Naive thymus-derived CD4-positive, alpha-beta T cell (primary cell): ENCODE measurements around the gene OR51A7. TPM values are rescaled to one million over a fixed set of nuclear protein-coding genes. Genes with fewer than 3 reads are reported as not detected.

Experiments used
- ATAC-seq: fragments of 150-1000 bp; cut with Tn5 transposase; 2 replicates; pipeline ENCODE4 v1.10.0; 2021; ENCODE audit warnings: mild to moderate bottlenecking, moderate library complexity
- CTCF ChIA-PET: fragments of 350-600 bp; sonication (Branson Sonifier 250); formaldehyde crosslinking; loops from one replicate; lab custom pipeline; 2021; ENCODE audit warnings: antibody characterized with exemption; lab: Charles Lee
- POLR2A ChIA-PET: fragments of 350-600 bp; sonication (Branson Sonifier 250); formaldehyde crosslinking; loops from one replicate; lab custom pipeline; 2021; ENCODE audit warnings: antibody characterized with exemption, inconsistent platforms; lab: Charles Lee
- DNase-seq, 9 donors: peaks; one replicate each; pipeline versions ENCODE4 v3.0.0 to v3.0.0-alpha.2; 2020 to 2022; ENCODE audit warnings: mixed read lengths in 1 of 9
- H3K27ac ChIP-seq: one replicate; pipeline ENCODE4 v1.7.0; 2013; ENCODE audit warnings: mild to moderate bottlenecking, low read depth, low read length, moderate library complexity
- H3K27me3 ChIP-seq, 2 donors: one replicate each; pipeline ENCODE4 v1.7.0; 2013; ENCODE audit warnings: low read length in 2 of 2, mild to moderate bottlenecking in 2 of 2, moderate library complexity in 2 of 2; ENCODE audit not compliant: control insufficient read depth in 2 of 2, insufficient read depth in 2 of 2
- H3K36me3 ChIP-seq, 3 experiments: 1 replicate in 2 of 3; 2 replicates in 1 of 3; pipeline ENCODE4 v1.7.0; 2013; ENCODE audit warnings: low read length in 3 of 3, mild to moderate bottlenecking in 3 of 3, moderate library complexity in 1 of 3; ENCODE audit not compliant: insufficient read depth in 3 of 3, control insufficient read depth in 2 of 3
- H3K4me1 ChIP-seq, 2 donors: one replicate each; pipeline ENCODE4 v1.7.0; 2013; ENCODE audit warnings: low read length in 2 of 2, mild to moderate bottlenecking in 2 of 2, moderate library complexity in 1 of 2; ENCODE audit not compliant: control insufficient read depth in 2 of 2, insufficient read depth in 2 of 2
- H3K4me3 ChIP-seq: 2 replicates; pipeline ENCODE4 v1.7.0; 2013; ENCODE audit warnings: mild to moderate bottlenecking, low read length
- H3K9me3 ChIP-seq, 3 experiments: 1 replicate in 2 of 3; 2 replicates in 1 of 3; pipeline ENCODE4 v1.7.0; 2013; ENCODE audit warnings: low read length in 3 of 3; ENCODE audit not compliant: control insufficient read depth in 2 of 3
- H3K27ac Mint-ChIP-seq, 9 donors: one replicate each; pipeline ENCODE4 v1.8.0; 2020 to 2022; ENCODE audit warnings: mixed read lengths in 9 of 9, mild to moderate bottlenecking in 8 of 9, moderate library complexity in 5 of 9, inconsistent platforms in 2 of 9
- H3K27me3 Mint-ChIP-seq, 5 donors: one replicate each; pipeline ENCODE4 v1.8.0; 2021 to 2022; ENCODE audit warnings: mixed read lengths in 5 of 5, mild to moderate bottlenecking in 1 of 5
- H3K36me3 Mint-ChIP-seq, 5 donors: one replicate each; pipeline ENCODE4 v1.8.0; 2020 to 2022; ENCODE audit warnings: mixed read lengths in 5 of 5, mild to moderate bottlenecking in 3 of 5, inconsistent platforms in 1 of 5
- H3K4me1 Mint-ChIP-seq, 7 donors: one replicate each; pipeline ENCODE4 v1.8.0; 2020 to 2022; ENCODE audit warnings: mixed read lengths in 7 of 7, mild to moderate bottlenecking in 3 of 7, inconsistent platforms in 1 of 7
- H3K4me3 Mint-ChIP-seq, 10 donors: one replicate each; pipeline ENCODE4 v1.8.0; 2020 to 2022; ENCODE audit warnings: mild to moderate bottlenecking in 10 of 10, mixed read lengths in 10 of 10, moderate library complexity in 6 of 10, inconsistent platforms in 2 of 10
- H3K9me3 Mint-ChIP-seq, 11 donors: one replicate each; pipeline ENCODE4 v1.8.0; 2020 to 2022; ENCODE audit warnings: mixed read lengths in 11 of 11, mild to moderate bottlenecking in 4 of 11, inconsistent platforms in 1 of 11, moderate library complexity in 1 of 11
- intact Hi-C, 2 donors: fragments of 100-400 bp; cut with micrococcal nuclease; formaldehyde crosslinking; loops; one replicate each; pipeline ENCODE4 v1.15.1; 2023
- polyA plus RNA-seq, 2 donors: library from polyadenylated mRNA; unstranded; fragments of 300-500 nt; fragmentation: Illumina TruSeq; gene quantifications; one replicate each; pipeline ENCODE4 v1.2.3, GENCODE V29; 2021
- total RNA-seq, 6 experiments: library from RNA in 5 of 6; stranded (reverse) in 5 of 6; gene quantifications; 1 replicate in 5 of 6; 2 replicates in 1 of 6; pipeline ENCODE4 v1.2.3 and lab custom pipeline; 2021 to 2026

The OR51A7 gene
- total and polyA plus RNA-seq, 7 experiments from 2014 or later = not detected

- no peaks in the 10 kb centered on the region for H3K4me1 ChIP-seq
- no peaks in the 10 kb centered on the region for H3K27me3 ChIP-seq
- peaks cover 0 to 4% (median 0%) of the 10 kb centered on the region in 11 donors for H3K9me3 Mint-ChIP-seq
- H3K4me1 Mint-ChIP-seq = no peaks in the 10 kb centered on the region
- no peaks in the 10 kb centered on the region for H3K36me3 Mint-ChIP-seq
- intact Hi-C loops = no loop called here
- DNase-seq (no peak), ATAC-seq (no peak)
- ChIA-PET POLR2A (no interaction called here), CTCF (no interaction called here)
- no peak overlapping the region for H3K4me3 ChIP-seq
- no peaks in the 10 kb centered on the region for H3K9me3 ChIP-seq
- H3K27me3 Mint-ChIP-seq = peaks cover 0 to 24% (median 15%) of the 10 kb centered on the region in 5 donors
- no peak overlapping the region for H3K27ac Mint-ChIP-seq
- H3K36me3 ChIP-seq = no peaks in the 10 kb centered on the region
- no peak overlapping the region for H3K27ac ChIP-seq
- no peak overlapping the region for H3K4me3 Mint-ChIP-seq
Observed at GRCh38 chr11:4916581-4916980, 13.0 kb downstream of the OR51A7 start.

GRCh38 chr11:4919250-4919649 is 15.7 kb downstream of the OR51A7 start, which contains the start of gene OR51G2:
Gene OR51G2, minus strand, starts transcription at chr11:4919350. Its CDS starts 3,687 bp downstream, at chr11:4915663.
- Histone ChIP-seq H3K4me3 (no peak within 1 kb of the TSS), H3K27ac (no peak within 1 kb of the TSS), H3K27me3 (no peaks in the 10 kb centered on the region), H3K36me3 (no peaks in the 10 kb centered on the region), H3K9me3 (no peaks in the 10 kb centered on the region), H3K4me1 (no peaks in the 10 kb centered on the region)
- Mint-ChIP-seq H3K27me3 (peaks cover 0 to 32% (median 12%) of the 10 kb centered on the region in 5 donors), H3K27ac (no peak within 1 kb of the TSS), H3K9me3 (peaks cover 0 to 11% (median 0%) of the 10 kb centered on the region in 11 donors), H3K36me3 (no peaks in the 10 kb centered on the region), H3K4me1 (no peaks in the 10 kb centered on the region), H3K4me3 (no peak within 1 kb of the TSS)
- POLR2A ChIA-PET = no interaction called here
- intact Hi-C loops = no loop called here
- CTCF ChIA-PET = no interaction called here
- no peak for DNase-seq
- ATAC-seq = no peak

- H3K27me3 Mint-ChIP-seq = peaks cover 0 to 17% (median 10%) of the 10 kb centered on the region in 5 donors
- POLR2A ChIA-PET = no interaction called here
- H3K27ac Mint-ChIP-seq = no peak overlapping the region
- Histone ChIP-seq H3K27me3 (no peaks in the 10 kb centered on the region), H3K9me3 (no peaks in the 10 kb centered on the region), H3K4me3 (no peak overlapping the region), H3K36me3 (no peaks in the 10 kb centered on the region), H3K4me1 (no peaks in the 10 kb centered on the region), H3K27ac (no peak overlapping the region)
- ATAC-seq = no peak
- CTCF ChIA-PET = no interaction called here
- H3K36me3 Mint-ChIP-seq = no peaks in the 10 kb centered on the region
- no peak overlapping the region for H3K4me3 Mint-ChIP-seq
- intact Hi-C loops = no loop called here
- H3K9me3 Mint-ChIP-seq = peaks cover 0 to 7% (median 0%) of the 10 kb centered on the region in 11 donors
- no peak for DNase-seq
- H3K4me1 Mint-ChIP-seq = peaks cover 0 to 1% (median 0%) of the 10 kb centered on the region in 7 donors
Observed at GRCh38 chr11:4921796-4922195, 18.2 kb downstream of the OR51A7 start.

GRCh38 chr11:4922304-4922703 is 18.7 kb downstream of the OR51A7 start:
- peaks cover 0 to 1% (median 0%) of the 10 kb centered on the region in 7 donors for H3K4me1 Mint-ChIP-seq
- H3K27me3 Mint-ChIP-seq = peaks cover 0 to 17% (median 8%) of the 10 kb centered on the region in 5 donors
- no peaks in the 10 kb centered on the region for H3K9me3 ChIP-seq
- POLR2A ChIA-PET = no interaction called here
- no peak overlapping the region for H3K4me3 Mint-ChIP-seq
- CTCF ChIA-PET = no interaction called here
- peaks cover 0 to 7% (median 0%) of the 10 kb centered on the region in 11 donors for H3K9me3 Mint-ChIP-seq
- ATAC-seq (no peak), DNase-seq (no peak)
- H3K4me3 ChIP-seq = no peak overlapping the region
- intact Hi-C loops = no loop called here
- no peaks in the 10 kb centered on the region for H3K27me3 ChIP-seq
- no peaks in the 10 kb centered on the region for H3K36me3 Mint-ChIP-seq
- no peak overlapping the region for H3K27ac ChIP-seq
- H3K36me3 ChIP-seq = no peaks in the 10 kb centered on the region
- H3K4me1 ChIP-seq = no peaks in the 10 kb centered on the region
- no peak overlapping the region for H3K27ac Mint-ChIP-seq

GRCh38 chr11:4924239-4924638 is 20.7 kb downstream of the OR51A7 start, which contains the start of gene OR51G1:
Gene OR51G1, minus strand, starts transcription at chr11:4924339. Its CDS starts 0 bp downstream, at chr11:4924339.
- Mint-ChIP-seq H3K36me3 (no peaks in the 10 kb centered on the region), H3K4me3 (no peak within 1 kb of the TSS), H3K4me1 (peaks cover 0 to 1% (median 0%) of the 10 kb centered on the region in 7 donors), H3K9me3 (peaks cover 0 to 7% (median 0%) of the 10 kb centered on the region in 11 donors), H3K27ac (no peak within 1 kb of the TSS), H3K27me3 (peaks cover 0 to 17% (median 10%) of the 10 kb centered on the region in 5 donors)
- ChIA-PET POLR2A (no interaction called here), CTCF (no interaction called here)
- no peak within 1 kb of the TSS for H3K27ac ChIP-seq
- H3K9me3 ChIP-seq = no peaks in the 10 kb centered on the region
- H3K4me1 ChIP-seq = no peaks in the 10 kb centered on the region
- intact Hi-C loops = no loop called here
- ATAC-seq (no peak), DNase-seq (no peak)
- no peaks in the 10 kb centered on the region for H3K27me3 ChIP-seq
- H3K36me3 ChIP-seq = no peaks in the 10 kb centered on the region
- H3K4me3 ChIP-seq = no peak within 1 kb of the TSS

- Mint-ChIP-seq H3K36me3 (no peaks in the 10 kb centered on the region), H3K27ac (no peak overlapping the region), H3K27me3 (peaks cover 0 to 17% (median 10%) of the 10 kb centered on the region in 5 donors), H3K4me1 (peaks cover 0 to 1% (median 0%) of the 10 kb centered on the region in 7 donors), H3K9me3 (peaks cover 0 to 7% (median 0%) of the 10 kb centered on the region in 11 donors), H3K4me3 (no peak overlapping the region)
- DNase-seq (no peak), ATAC-seq (no peak)
- H3K9me3 ChIP-seq = no peaks in the 10 kb centered on the region
- no peaks in the 10 kb centered on the region for H3K27me3 ChIP-seq
- H3K27ac ChIP-seq = no peak overlapping the region
- CTCF ChIA-PET = no interaction called here
- H3K4me1 ChIP-seq = no peaks in the 10 kb centered on the region
- H3K4me3 ChIP-seq = no peak overlapping the region
- POLR2A ChIA-PET = no interaction called here
- intact Hi-C loops = no loop called here
- H3K36me3 ChIP-seq = no peaks in the 10 kb centered on the region
Observed at GRCh38 chr11:4926608-4927007, 23.0 kb downstream of the OR51A7 start.

- no peak for DNase-seq
- H3K9me3 Mint-ChIP-seq = peaks cover 0 to 6% (median 0%) of the 10 kb centered on the region in 11 donors
- H3K4me1 Mint-ChIP-seq = no peaks in the 10 kb centered on the region
- no peaks in the 10 kb centered on the region for H3K36me3 Mint-ChIP-seq
- no peaks in the 10 kb centered on the region for H3K4me1 ChIP-seq
- no peaks in the 10 kb centered on the region for H3K9me3 ChIP-seq
- H3K27me3 ChIP-seq = no peaks in the 10 kb centered on the region
- ATAC-seq = no peak
- CTCF ChIA-PET = no interaction called here
- no peak overlapping the region for H3K4me3 Mint-ChIP-seq
- no peak overlapping the region for H3K27ac ChIP-seq
- no peak overlapping the region for H3K4me3 ChIP-seq
- peaks cover 0 to 7% (median 0%) of the 10 kb centered on the region in 5 donors for H3K27me3 Mint-ChIP-seq
- H3K36me3 ChIP-seq = no peaks in the 10 kb centered on the region
- POLR2A ChIA-PET = no interaction called here
- intact Hi-C loops = no loop called here
- H3K27ac Mint-ChIP-seq = no peak overlapping the region
Observed at GRCh38 chr11:4932751-4933150, 29.2 kb downstream of the OR51A7 start.
